Thymus (tissue), 2 donors: Measurements from ENCODE around the gene PLEKHH2. TPM values are rescaled to one million over a fixed set of nuclear protein-coding genes. Genes with fewer than 3 reads are reported as not detected.

Source experiments
- polyA plus RNA-seq: library from polyadenylated mRNA; stranded (reverse); fragments of 200-250 nt; gene quantifications from one replicate; pipeline ENCODE4 v1.2.3, GENCODE V29; 2013
- total RNA-seq: library from RNA; stranded (reverse); fragments of 120-200 nt; gene quantifications from one replicate; pipeline ENCODE4 v1.2.4, GENCODE V29; 2013
- donor health status: healthy.

The PLEKHH2 gene
- total and polyA plus RNA-seq, 2 donors: 0.66 to 1.1 TPM

Other genes starting within 250 kb of the PLEKHH2 start
- gene THADA, start 41.2 kb upstream of the PLEKHH2 start, total RNA-seq: 11.8 TPM
- 20.6 TPM for gene THADA, start 41.2 kb upstream of the PLEKHH2 start, polyA plus RNA-seq
- 0.24 TPM for gene C1GALT1C1L, start 39.2 kb downstream of the PLEKHH2 start, total RNA-seq
- 0.48 TPM for gene C1GALT1C1L, start 39.2 kb downstream of the PLEKHH2 start, polyA plus RNA-seq
- gene DYNC2LI1, start 136.8 kb downstream of the PLEKHH2 start, total RNA-seq: 17.3 TPM
- 26.4 TPM for gene DYNC2LI1, start 136.8 kb downstream of the PLEKHH2 start, polyA plus RNA-seq
- not detected for gene ABCG5, start 201.6 kb downstream of the PLEKHH2 start, total RNA-seq
- 0.09 TPM for gene ABCG5, start 201.6 kb downstream of the PLEKHH2 start, polyA plus RNA-seq
- gene ABCG8, start 201.7 kb downstream of the PLEKHH2 start, total RNA-seq: under 0.01 TPM
- gene ABCG8, start 201.7 kb downstream of the PLEKHH2 start, polyA plus RNA-seq: 0.05 TPM